GM19099 (cell line): ENCODE results near the gene ERGIC1.

ENCODE experiments used
- POLR2A ChIP-seq: IDR thresholded peaks from 3 replicates; pipeline ENCODE4 v1.6.1; 2011; ENCODE audit warnings: low read depth; ENCODE audit not compliant: insufficient read length; ENCODE audit errors: extremely low read depth

ERGIC1 gene

GRCh38 chr5:172833686-172834414, at the start of gene ERGIC1:
TSS of gene ERGIC1 (plus strand) at chr5:172834251. CDS start at chr5:172834414, 163 bp downstream.
- TF ChIP-seq POLR2A, result peak; percentile 65

- TF ChIP-seq POLR2A, result no peak
Measured at GRCh38 chr5:172785429-172786088, 48.5 kb upstream of the ERGIC1 start.

GRCh38 chr5:172786736-172787462, 47.2 kb upstream of the ERGIC1 start:
- TF ChIP-seq POLR2A, result no peak

GRCh38 chr5:172788771-172789686, 45.0 kb upstream of the ERGIC1 start:
- no peak for TF ChIP-seq POLR2A

GRCh38 chr5:172789687-172790495, 44.2 kb upstream of the ERGIC1 start:
- TF ChIP-seq POLR2A, result no peak

GRCh38 chr5:172790496-172790889, 43.6 kb upstream of the ERGIC1 start:
- no peak for TF ChIP-seq POLR2A

- TF ChIP-seq POLR2A, result no peak
Measured at GRCh38 chr5:172791286-172791685, 42.8 kb upstream of the ERGIC1 start.

- no peak for TF ChIP-seq POLR2A
Measured at GRCh38 chr5:172791726-172792445, 42.2 kb upstream of the ERGIC1 start.

GRCh38 chr5:172792701-172793570, 41.1 kb upstream of the ERGIC1 start:
- no peak for TF ChIP-seq POLR2A

GRCh38 chr5:172793577-172794488, 40.2 kb upstream of the ERGIC1 start:
- TF ChIP-seq POLR2A, result no peak

- no peak for TF ChIP-seq POLR2A
Measured at GRCh38 chr5:172795318-172795977, 38.6 kb upstream of the ERGIC1 start.

GRCh38 chr5:172796306-172796705, 37.7 kb upstream of the ERGIC1 start:
- no peak for TF ChIP-seq POLR2A
